Testis (tissue), 3 donors: Measurements from ENCODE around the gene CPXM2. TPM values are rescaled to one million over a fixed set of nuclear protein-coding genes. Genes with fewer than 3 reads are reported as not detected.

Source experiments
- DNase-seq: peaks from one replicate; pipeline ENCODE4 v3.0.0-alpha.2; 2019
- H3K27ac ChIP-seq, 2 donors: fragments of 200-600 bp; sonication (generic); one replicate each; pipeline ENCODE4 v1.5.1; 2019
- H3K27me3 ChIP-seq: fragments of 200-600 bp; sonication (generic); one replicate; pipeline ENCODE4 v1.5.1; 2019
- H3K36me3 ChIP-seq: fragments of 200-600 bp; sonication (generic); one replicate; pipeline ENCODE4 v1.5.1; 2017; ENCODE audit warnings: low read depth; ENCODE audit errors: missing control alignments
- H3K4me1 ChIP-seq: fragments of 200-600 bp; sonication (generic); one replicate; pipeline ENCODE4 v1.5.1; 2019
- H3K4me3 ChIP-seq, 2 donors: fragments of 200-600 bp; sonication (generic); one replicate each; pipeline ENCODE4 v1.5.1; 2017 to 2019
- H3K9me3 ChIP-seq: fragments of 200-600 bp; sonication (generic); one replicate; pipeline ENCODE4 v1.5.1; 2017
- POLR2A ChIP-seq: fragments of 450-650 bp; IDR thresholded peaks from one replicate; pipeline ENCODE4 v1.6.1; 2017; ENCODE audit warnings: antibody characterized with exemption, mild to moderate bottlenecking, moderate library complexity
- WGBS, 2 donors: methylation state at CpG; one replicate each; pipeline ENCODE4 v1.1.5; 2018; 5-methylcytosine and 5-hydroxymethylcytosine counted together
- intact Hi-C: fragments of 100-400 bp; cut with DNase I; formaldehyde crosslinking; loops from one replicate; pipeline ENCODE4 v1.15.1; 2023; ENCODE audit warnings: low total_unique reads
- polyA plus RNA-seq: library from polyadenylated mRNA; stranded (reverse); fragments of 350-450 nt; fragmentation: Illumina TruSeq; extraction: RNeasy Lipid Tissue Mini Kit (QIAGEN cat#74804); gene quantifications from one replicate; pipeline ENCODE4 v1.2.3, GENCODE V29; 2014; ENCODE audit warnings: low read depth, low replicate concordance; ENCODE audit not compliant: insufficient read depth
- total RNA-seq, 2 donors: library from RNA; depleted of rRNA; stranded (reverse); fragments of >200 nt; gene quantifications; one replicate each; pipeline ENCODE4 v1.2.3, GENCODE V29; 2016
- TF ChIP-seq, protein P1 (sequence below), 3 experiments: fragments of 450-650 bp in 2 of 3; fragments of 200-600 bp in 1 of 3; sonication (generic) in 1 of 3; IDR thresholded peaks; one replicate each; pipeline ENCODE4 v1.5.1; 2016 to 2019; ENCODE audit warnings: antibody characterized with exemption in 3 of 3, mild to moderate bottlenecking in 2 of 3, moderate library complexity in 1 of 3

CPXM2 gene
- total and polyA plus RNA-seq, 3 donors from 2014 or later: 16.0 to 40.0 (median 17.5) TPM

DNA sequence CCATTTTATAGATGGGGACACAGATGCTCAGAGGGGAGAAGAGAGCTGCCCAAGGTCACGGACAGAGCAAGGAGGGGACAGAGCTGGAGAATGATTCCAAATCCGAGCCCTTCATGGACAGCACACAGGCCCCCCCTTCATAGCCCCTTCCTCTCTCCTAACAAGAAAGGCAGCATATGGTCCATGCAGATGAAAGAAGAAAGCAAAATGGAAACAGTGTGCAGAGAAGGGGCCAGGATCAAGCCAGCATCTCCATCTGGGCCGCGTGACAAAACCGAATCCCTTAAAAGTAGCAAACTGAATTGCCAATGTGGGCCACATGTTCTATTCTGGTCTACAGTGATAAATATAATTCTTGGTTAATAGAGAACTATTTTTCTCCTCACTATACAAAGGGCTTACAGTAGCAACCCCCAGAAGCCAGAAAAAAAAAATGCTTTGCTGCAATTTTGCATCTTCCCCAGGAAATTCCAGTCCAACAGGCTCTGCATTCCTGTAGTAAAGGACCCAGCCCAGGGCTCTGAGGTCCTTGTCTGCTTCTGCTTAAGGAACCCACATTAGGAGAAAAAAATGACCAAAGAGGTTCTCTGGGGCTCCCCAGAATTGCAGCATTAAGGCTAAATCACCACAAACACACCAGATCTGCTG, 7.8 kb downstream of the CPXM2 start:
- Histone ChIP-seq H3K9me3 (no peaks in the 10 kb centered on the region), H3K27ac (peak overlapping the region in 1 of 2 donors; percentile 50), H3K36me3 (no peaks in the 10 kb centered on the region), H3K27me3 (no peaks in the 10 kb centered on the region), H3K4me1 (peaks cover 33% of the 10 kb centered on the region), H3K4me3 (no peak overlapping the region)
- intact Hi-C loops: no loop called here
- 51 to 63% methylated on average over 5 of the region's 5 CpGs for WGBS, 2 donors
- TF ChIP-seq, protein P1, sequence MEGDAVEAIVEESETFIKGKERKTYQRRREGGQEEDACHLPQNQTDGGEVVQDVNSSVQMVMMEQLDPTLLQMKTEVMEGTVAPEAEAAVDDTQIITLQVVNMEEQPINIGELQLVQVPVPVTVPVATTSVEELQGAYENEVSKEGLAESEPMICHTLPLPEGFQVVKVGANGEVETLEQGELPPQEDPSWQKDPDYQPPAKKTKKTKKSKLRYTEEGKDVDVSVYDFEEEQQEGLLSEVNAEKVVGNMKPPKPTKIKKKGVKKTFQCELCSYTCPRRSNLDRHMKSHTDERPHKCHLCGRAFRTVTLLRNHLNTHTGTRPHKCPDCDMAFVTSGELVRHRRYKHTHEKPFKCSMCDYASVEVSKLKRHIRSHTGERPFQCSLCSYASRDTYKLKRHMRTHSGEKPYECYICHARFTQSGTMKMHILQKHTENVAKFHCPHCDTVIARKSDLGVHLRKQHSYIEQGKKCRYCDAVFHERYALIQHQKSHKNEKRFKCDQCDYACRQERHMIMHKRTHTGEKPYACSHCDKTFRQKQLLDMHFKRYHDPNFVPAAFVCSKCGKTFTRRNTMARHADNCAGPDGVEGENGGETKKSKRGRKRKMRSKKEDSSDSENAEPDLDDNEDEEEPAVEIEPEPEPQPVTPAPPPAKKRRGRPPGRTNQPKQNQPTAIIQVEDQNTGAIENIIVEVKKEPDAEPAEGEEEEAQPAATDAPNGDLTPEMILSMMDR (IDR thresholded peaks at IDR 0.05): no peak
- no peak for TF ChIP-seq POLR2A
- no peak for DNase-seq

GRCh38 chr10:123882681-123883445, 8.7 kb downstream of the CPXM2 start:
- Histone ChIP-seq H3K27ac (peak overlapping the region in 1 of 2 donors; percentile 50), H3K36me3 (no peaks in the 10 kb centered on the region), H3K4me3 (no peak overlapping the region), H3K27me3 (no peaks in the 10 kb centered on the region), H3K9me3 (no peaks in the 10 kb centered on the region), H3K4me1 (peaks cover 33% of the 10 kb centered on the region)
- WGBS, 2 donors: 87 to 98% methylated on average over 9 to 10 of the region's 10 CpGs
- intact Hi-C loops: no loop called here
- no peak for TF ChIP-seq POLR2A
- TF ChIP-seq, protein P1 (IDR thresholded peaks at IDR 0.05): no peak
- no peak for DNase-seq

DNA sequence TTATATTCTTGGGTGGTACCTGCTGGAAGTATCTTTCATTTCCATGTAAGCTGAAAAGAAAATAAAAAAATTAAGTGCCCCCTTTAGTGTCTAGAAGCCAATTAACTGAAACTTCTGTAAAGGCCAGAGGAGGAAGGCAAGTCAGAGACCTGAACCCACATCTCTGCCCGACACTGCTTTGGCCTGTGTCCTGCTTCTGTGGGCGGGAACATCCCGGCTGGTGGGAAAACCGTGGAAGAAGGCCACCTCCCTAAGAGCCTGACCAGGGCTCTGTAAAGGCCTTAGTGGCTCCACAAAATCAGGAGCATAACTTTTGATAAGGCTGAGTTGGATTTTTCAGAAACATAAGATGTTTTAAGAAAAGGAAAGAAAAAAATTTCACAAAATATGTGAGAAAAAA, 9.4 kb downstream of the CPXM2 start:
- Histone ChIP-seq H3K9me3 (no peaks in the 10 kb centered on the region), H3K4me1 (peaks cover 33% of the 10 kb centered on the region), H3K27ac (peak overlapping the region; percentile 34 to 50), H3K4me3 (no peak overlapping the region), H3K27me3 (no peaks in the 10 kb centered on the region), H3K36me3 (no peaks in the 10 kb centered on the region)
- 52 to 55% methylated on average over 4 of the region's 4 CpGs for WGBS, 2 donors
- DNase-seq: no peak
- TF ChIP-seq POLR2A: no peak
- TF ChIP-seq, protein P1 (IDR thresholded peaks at IDR 0.05): no peak
- intact Hi-C loops: no loop called here

DNA sequence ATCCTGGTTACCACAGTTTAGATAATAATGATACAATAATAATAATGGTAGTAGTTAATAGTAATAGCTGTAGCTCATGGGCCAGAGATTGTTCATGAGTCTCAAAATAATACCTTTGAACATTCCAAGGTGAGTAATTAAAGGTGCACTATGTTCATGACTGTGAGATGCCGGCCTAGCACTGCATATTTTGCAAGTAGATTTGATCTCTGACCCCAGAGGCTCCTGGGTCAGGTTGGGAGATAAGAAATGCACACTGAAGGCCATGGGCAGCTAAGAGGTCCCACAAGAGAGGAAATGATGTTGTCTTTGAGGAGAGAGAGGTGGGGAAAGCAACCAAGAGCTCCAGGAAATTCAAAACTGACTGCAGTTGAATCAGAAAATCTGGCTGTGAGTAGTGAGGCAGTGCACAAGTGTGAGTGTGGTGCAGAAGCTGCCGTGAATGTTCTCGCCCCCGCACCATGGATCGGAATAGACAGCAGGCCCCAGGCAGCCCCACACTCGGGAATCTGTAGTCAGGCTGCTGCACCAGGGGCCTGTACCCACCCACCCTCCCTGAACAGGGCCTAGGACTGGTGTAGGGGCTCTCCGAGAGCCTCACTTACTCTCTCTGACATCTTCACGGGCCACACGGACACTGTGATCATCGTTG, 11.9 kb downstream of the CPXM2 start:
- WGBS, 2 donors: 70 to 82% methylated on average over 10 of the region's 10 CpGs
- Histone ChIP-seq H3K27me3 (no peaks in the 10 kb centered on the region), H3K27ac (no peak overlapping the region), H3K36me3 (no peaks in the 10 kb centered on the region), H3K9me3 (no peaks in the 10 kb centered on the region), H3K4me3 (no peak overlapping the region), H3K4me1 (peaks cover 23% of the 10 kb centered on the region)
- intact Hi-C loops: no loop called here
- no peak for TF ChIP-seq POLR2A
- TF ChIP-seq, protein P1 (IDR thresholded peaks at IDR 0.05): no peak
- no peak for DNase-seq
